H1 (cell line): Measurements from ENCODE around the gene ZFHX2. TPM values are rescaled to one million over a fixed set of nuclear protein-coding genes. Genes with fewer than 3 reads are reported as not detected.

Experiments used
- CTCF ChIA-PET: fragments of 300-600 bp; sonication (Branson Sonifier 250); formaldehyde crosslinking; loops from one replicate; lab custom pipeline; 2021; ENCODE audit not compliant: partially characterized antibody; lab: Charles Lee
- POLR2A ChIA-PET: fragments of 300-600 bp; sonication (Branson Sonifier 250); formaldehyde crosslinking; loops from one replicate; lab custom pipeline; 2021; ENCODE audit warnings: inconsistent platforms; ENCODE audit not compliant: partially characterized antibody; lab: Charles Lee
- DNase-seq, 2 experiments: peaks; one replicate each; pipeline versions ENCODE4 v3.0.0 to v3.0.0-alpha.2; 2010 to 2022; ENCODE audit warnings: low spot score in 2 of 2, low read depth in 1 of 2, mixed read lengths in 1 of 2
- FAIRE-seq: peaks from 2 replicates; lab custom pipeline; 2011; peaks lifted over from hg19 to GRCh38; lab: Jason Lieb, UNC
- H2AFZ ChIP-seq: 2 replicates; pipeline ENCODE4 v1.8.1; 2012; ENCODE audit warnings: low read length, inconsistent platforms
- H2AK5ac ChIP-seq: 2 replicates; pipeline ENCODE4 v1.6.1; 2013; ENCODE audit warnings: low read depth, low read length
- H2BK120ac ChIP-seq: replicated peaks from 2 replicates; pipeline ENCODE3; 2013; ENCODE audit warnings: low read depth, low read length, inconsistent platforms
- H2BK12ac ChIP-seq: 2 replicates; pipeline ENCODE4 v1.6.1; 2013; ENCODE audit warnings: low read depth, low read length
- H2BK15ac ChIP-seq: 2 replicates; pipeline ENCODE4 v1.6.1; 2013; ENCODE audit warnings: low read length
- H2BK20ac ChIP-seq: 2 replicates; pipeline ENCODE4 v1.6.1; 2013; ENCODE audit warnings: low read length
- H2BK5ac ChIP-seq: 2 replicates; pipeline ENCODE4 v1.6.1; 2013; ENCODE audit warnings: low read depth, low read length
- H3K14ac ChIP-seq: 2 replicates; pipeline ENCODE4 v1.6.1; 2013; ENCODE audit warnings: inconsistent platforms; ENCODE audit not compliant: insufficient read length
- H3K18ac ChIP-seq: 2 replicates; pipeline ENCODE4 v1.6.1; 2013; ENCODE audit warnings: low read length; ENCODE audit errors: extremely low read depth
- H3K23ac ChIP-seq: 2 replicates; pipeline ENCODE4 v1.6.1; 2013; ENCODE audit warnings: inconsistent platforms; ENCODE audit not compliant: insufficient read length
- H3K23me2 ChIP-seq: 2 replicates; pipeline ENCODE4 v1.6.1; 2013; ENCODE audit warnings: low read depth, low read length
- H3K27ac ChIP-seq: 2 replicates; pipeline ENCODE4 v1.6.1; 2011; ENCODE audit warnings: low read depth, low read length, inconsistent platforms
- H3K27me3 ChIP-seq, 4 experiments: replicated peaks in 1 of 4; 1 replicate in 1 of 4; 2 replicates in 3 of 4; pipeline versions ENCODE4 v1.6.1 to v1.8.1; 2011 to 2013; ENCODE audit warnings: low read length in 3 of 4, mild to moderate bottlenecking in 3 of 4, inconsistent platforms in 2 of 4, mixed read lengths in 2 of 4, moderate library complexity in 1 of 4; ENCODE audit not compliant: control insufficient read depth in 3 of 4, insufficient read depth in 3 of 4; ENCODE audit errors: extremely low read depth in 1 of 4
- H3K36me3 ChIP-seq, 4 experiments: 2 replicates each; pipeline versions ENCODE4 v1.6.1 to v1.8.1; 2011 to 2013; ENCODE audit warnings: mild to moderate bottlenecking in 4 of 4, low read length in 3 of 4, moderate library complexity in 2 of 4, control low read depth in 1 of 4, inconsistent platforms in 1 of 4; ENCODE audit not compliant: insufficient read depth in 4 of 4, control insufficient read depth in 2 of 4
- H3K4ac ChIP-seq: replicated peaks from 2 replicates; pipeline ENCODE3; 2013; ENCODE audit warnings: low read length, low read depth, mixed read lengths, inconsistent platforms; ENCODE audit not compliant: insufficient read length
- H3K4me1 ChIP-seq, 4 experiments: replicated peaks in 1 of 4; 1 replicate in 1 of 4; 2 replicates in 3 of 4; pipeline versions ENCODE4 v1.6.1 to v1.8.1; 2011 to 2013; ENCODE audit warnings: low read length in 3 of 4, inconsistent platforms in 2 of 4, mixed read lengths in 1 of 4; ENCODE audit not compliant: insufficient read depth in 4 of 4, control insufficient read depth in 3 of 4
- H3K4me2 ChIP-seq, 2 experiments: 2 replicates each; pipeline versions ENCODE4 v1.6.1 to v1.8.1; 2011 to 2013; ENCODE audit warnings: low read depth in 2 of 2, low read length in 2 of 2, control low read depth in 1 of 2, inconsistent platforms in 1 of 2, mild to moderate bottlenecking in 1 of 2; ENCODE audit not compliant: insufficient read depth in 1 of 2
- H3K4me3 ChIP-seq, 4 experiments: fragments of 200-600, 300-600 bp in 1 of 4; sonication (generic), shearing (Covaris generic), sonication (Bioruptor Twin) in 1 of 4; 2 replicates each; pipeline versions ENCODE4 v1.5.1 to v1.8.1; 2011 to 2016; ENCODE audit warnings: low read length in 4 of 4, low read depth in 3 of 4, control low read depth in 2 of 4, inconsistent platforms in 2 of 4, mild to moderate bottlenecking in 2 of 4, mixed read lengths in 1 of 4, moderate library complexity in 1 of 4; ENCODE audit not compliant: insufficient read depth in 2 of 4; ENCODE audit errors: extremely low read depth in 1 of 4
- H3K56ac ChIP-seq: replicated peaks from 2 replicates; pipeline ENCODE3; 2013; ENCODE audit warnings: low read depth, mild to moderate bottlenecking, mixed read lengths, low read length, inconsistent platforms; ENCODE audit not compliant: insufficient read length
- H3K79me1 ChIP-seq: 2 replicates; pipeline ENCODE4 v1.6.1; 2013; ENCODE audit warnings: low read depth, low read length, control low read depth
- H3K79me2 ChIP-seq, 2 experiments: 2 replicates each; pipeline versions ENCODE4 v1.6.1 to v1.8.1; 2012 to 2013; ENCODE audit warnings: low read length in 2 of 2, mild to moderate bottlenecking in 2 of 2, inconsistent platforms in 1 of 2; ENCODE audit not compliant: insufficient read depth in 2 of 2, control insufficient read depth in 1 of 2
- H3K9ac ChIP-seq, 4 experiments: replicated peaks in 1 of 4; 1 replicate in 1 of 4; 2 replicates in 3 of 4; pipeline versions ENCODE4 v1.6.1 to v1.8.1; 2011 to 2013; ENCODE audit warnings: low read depth in 3 of 4, low read length in 3 of 4, control low read depth in 2 of 4, mild to moderate bottlenecking in 2 of 4, moderate library complexity in 2 of 4, inconsistent platforms in 1 of 4; ENCODE audit errors: extremely low read depth in 1 of 4
- H3K9me3 ChIP-seq, 2 experiments: 2 replicates each; pipeline versions ENCODE4 v1.6.1 to v1.8.1; 2012 to 2013; ENCODE audit warnings: mild to moderate bottlenecking in 2 of 2, moderate library complexity in 2 of 2, control low read depth in 1 of 2, inconsistent platforms in 1 of 2, low read depth in 1 of 2, low read length in 1 of 2, mixed read lengths in 1 of 2; ENCODE audit not compliant: insufficient read depth in 2 of 2
- H4K20me1 ChIP-seq, 2 experiments: replicated peaks in 1 of 2; 2 replicates each; pipeline versions ENCODE3 to v1.8.1; 2011 to 2013; ENCODE audit warnings: inconsistent platforms in 2 of 2, low read length in 2 of 2, mild to moderate bottlenecking in 1 of 2; ENCODE audit not compliant: insufficient read depth in 2 of 2, control insufficient read depth in 1 of 2
- H4K5ac ChIP-seq: 2 replicates; pipeline ENCODE4 v1.6.1; 2013; ENCODE audit warnings: low read length, low read depth, mixed read lengths, inconsistent platforms; ENCODE audit not compliant: insufficient read length
- H4K8ac ChIP-seq: 2 replicates; pipeline ENCODE4 v1.8.0; 2013; ENCODE audit warnings: mild to moderate bottlenecking, moderate library complexity, low read length, inconsistent platforms; ENCODE audit not compliant: insufficient read depth; ENCODE audit errors: extremely low read depth
- H4K91ac ChIP-seq: replicated peaks from 2 replicates; pipeline ENCODE3; 2013; ENCODE audit warnings: low read length, mixed read lengths, inconsistent platforms; ENCODE audit not compliant: insufficient read length
- BCL11A ChIP-seq, 2 experiments: IDR thresholded peaks; one replicate each; pipeline ENCODE4 v1.6.1; 2011; ENCODE audit warnings: low read depth in 2 of 2, low read length in 2 of 2, mild to moderate bottlenecking in 2 of 2
- CHD1 ChIP-seq: IDR thresholded peaks from 2 replicates; pipeline ENCODE4 v1.6.1; 2012; ENCODE audit warnings: low read depth, low read length, improper control_type of control experiment
- HDAC2 ChIP-seq, 2 experiments: fragments of 300-600 bp in 1 of 2; sonication (generic) in 1 of 2; IDR thresholded peaks; 2 replicates each; pipeline ENCODE4 v1.6.1; 2011 to 2012; ENCODE audit warnings: low read depth in 2 of 2, low read length in 2 of 2, mild to moderate bottlenecking in 2 of 2, moderate library complexity in 2 of 2, borderline replicate concordance in 1 of 2, inconsistent platforms in 1 of 2
- SIN3A ChIP-seq, 2 experiments: IDR thresholded peaks in 1 of 2; conservative IDR thresholded peaks in 1 of 2; 2 replicates each; pipeline ENCODE4 v1.6.1; 2011 to 2012; ENCODE audit warnings: low read length in 2 of 2, improper control_type of control experiment in 1 of 2, low read depth in 1 of 2, mild to moderate bottlenecking in 1 of 2
- TAF7 ChIP-seq: optimal IDR thresholded peaks from 2 replicates; pipeline ENCODE3; 2011; ENCODE audit warnings: low read depth, mild to moderate bottlenecking, inconsistent platforms, low read length, moderate library complexity, borderline replicate concordance
- TBP ChIP-seq: IDR thresholded peaks from 2 replicates; pipeline ENCODE4 v1.6.1; 2011; ENCODE audit warnings: low read depth, low read length, improper control_type of control experiment
- TCF12 ChIP-seq: IDR thresholded peaks from 2 replicates; pipeline ENCODE4 v1.6.1; 2011; ENCODE audit warnings: low read depth, mild to moderate bottlenecking, low read length
- YY1 ChIP-seq: IDR thresholded peaks from 2 replicates; pipeline ENCODE4 v1.6.1; 2011; ENCODE audit warnings: low read depth, mild to moderate bottlenecking, low read length
- WGBS, 2 experiments: shearing (Covaris generic) in 1 of 2; methylation state at CpG; one replicate each; pipeline versions ENCODE4 v1.1.6 to v1.1.7; 2013 to 2015; ENCODE audit warnings: low lambda C conversion rate in 2 of 2, mixed read lengths in 2 of 2, inconsistent platforms in 1 of 2, low coverage in 1 of 2, missing lambda C conversion rate in 1 of 2; ENCODE audit not compliant: insufficient replicate concordance in 2 of 2, insufficient coverage in 1 of 2, insufficient read length in 1 of 2; ENCODE audit errors: extremely low coverage in 1 of 2, missing lambda C conversion rate in 1 of 2; 5-methylcytosine and 5-hydroxymethylcytosine counted together
- polyA plus RNA-seq, 7 experiments: library from polyadenylated mRNA; depleted of rRNA in 3 of 7; stranded (reverse) in 5 of 7; unstranded in 2 of 7; fragments of >200 nt in 5 of 7; fragments of 200-250 nt in 2 of 7; gene quantifications; 1 replicate in 5 of 7; 2 replicates in 1 of 7; 4 replicates in 1 of 7; pipeline versions ENCODE4 v1.2.1 to v1.2.3, GENCODE V29; 2011 to 2013; ENCODE audit warnings: missing spikeins in 2 of 7, mixed read lengths in 2 of 7
- total RNA-seq: library from RNA; stranded (reverse); fragmentation: NEBNext Ultra II Directional; extraction: Animal tissue kit (Norgen Biotek cat#: 25700); gene quantifications from 2 replicates; pipeline ENCODE4 v1.2.1, GENCODE V29; 2021
- TF ChIP-seq, protein P1 (sequence below): IDR thresholded peaks from 2 replicates; pipeline ENCODE4 v1.6.1; 2012; ENCODE audit warnings: low read length, inconsistent platforms

ZFHX2 gene
- total and polyA plus RNA-seq, 2 of the 8 experiments (the other 6 are each of a cell fraction or from before 2014, with no cell fraction given): 2.7 to 27.0 TPM

DNA sequence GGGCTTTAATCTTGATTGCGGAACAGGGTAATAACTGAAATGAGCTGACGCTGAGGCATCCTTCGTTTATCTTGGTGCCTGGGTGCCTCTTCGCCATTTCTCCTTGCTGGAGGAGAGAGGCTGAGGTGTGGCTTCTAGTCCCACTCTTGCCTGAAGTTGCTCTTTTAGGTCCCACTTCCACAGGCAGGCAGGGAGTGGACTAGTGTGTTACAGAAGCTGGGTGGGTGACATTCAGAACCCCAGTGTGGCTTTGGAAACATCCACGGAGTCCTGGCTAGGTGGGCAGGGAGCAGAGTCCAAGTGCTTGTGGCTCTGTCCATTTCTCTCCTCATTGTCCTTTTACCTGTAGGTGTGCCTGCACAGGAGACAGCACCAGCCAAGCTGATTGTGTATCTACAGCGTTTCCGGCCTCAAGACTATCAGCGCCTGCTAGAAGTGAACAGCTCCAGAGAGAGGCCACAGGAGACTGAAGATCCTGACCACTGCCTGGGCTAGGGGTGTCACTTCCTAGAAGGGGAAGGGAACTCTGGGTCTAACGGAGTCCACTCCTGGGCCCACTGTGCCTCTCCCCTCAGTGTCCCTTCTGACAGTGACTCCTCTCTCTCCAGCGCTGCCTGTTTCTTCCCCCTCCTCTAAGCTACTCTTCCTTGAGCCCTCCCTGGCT is 6.9 kb upstream of the ZFHX2 start:
- peaks cover 7% of the 10 kb centered on the region for H3K23me2 ChIP-seq
- CTCF ChIA-PET: interaction anchor here (0.6 to 70.5 kb wide), 25 partner anchors 31 to 826 kb away, joined by 3 to 2092 read pairs (median 4); partner anchors contain the start of genes MYH7, NGDN and PABPN1
- no peaks in the 10 kb centered on the region for H3K9me3 ChIP-seq
- H3K79me1 ChIP-seq: 0 out of 2 replicates have a peak, but pooled peaks cover 7% of the 10 kb centered on the region
- H2AK5ac ChIP-seq: no peak overlapping the region
- H4K8ac ChIP-seq: no peak overlapping the region; the same call in 1 of the 2 replicates
- WGBS, 2 experiments: 87% methylated on average over 9 of the region's 10 CpGs; no CpG with 5 or more reads in 1 of the 2 experiments
- no peak overlapping the region for H2BK120ac ChIP-seq
- no peak overlapping the region for H3K4me2 ChIP-seq
- H3K56ac ChIP-seq: no peak overlapping the region
- H3K36me3 ChIP-seq: peaks cover 7 to 29% (median 11%) of the 10 kb centered on the region in 4 experiments; a peak in 7 of 8 replicates
- no peak overlapping the region for H3K18ac ChIP-seq
- H2BK5ac ChIP-seq: no peak overlapping the region; the same call in 1 of the 2 replicates
- no peak overlapping the region for H2BK20ac ChIP-seq
- H3K4me1 ChIP-seq: peaks cover 0 to 14% (median 8%) of the 10 kb centered on the region in 4 experiments; a peak in 6 of 7 replicates
- H4K5ac ChIP-seq: no peak overlapping the region
- H3K9ac ChIP-seq: no peak overlapping the region
- FAIRE-seq (no peak), DNase-seq (no peak)
- H3K23ac ChIP-seq: no peak overlapping the region
- H3K27ac ChIP-seq: no peak overlapping the region; the same call in 1 of the 2 replicates
- peaks cover 0 to 19% of the 10 kb centered on the region in 2 experiments; a peak in 2 of 4 replicates for H3K79me2 ChIP-seq
- no peak overlapping the region for H3K4ac ChIP-seq
- no peak overlapping the region for H2BK15ac ChIP-seq
- H3K27me3 ChIP-seq: no peaks in the 10 kb centered on the region
- no peak overlapping the region for H3K4me3 ChIP-seq
- no peak overlapping the region for H4K91ac ChIP-seq
- H2BK12ac ChIP-seq: peak overlapping the region; percentile 14; the same call in 1 of the 2 replicates
- H4K20me1 ChIP-seq: peaks cover 0 to 7% of the 10 kb centered on the region in 2 experiments
- POLR2A ChIA-PET: interaction anchor here (0.7 to 52.7 kb wide), 4 partner anchors 9 to 80 kb away, joined by 3 to 1523 read pairs (median 492); partner anchors contain the start of genes AP1G2, NGDN and ZFHX2
- H2AFZ ChIP-seq: no peak overlapping the region
- H3K14ac ChIP-seq: no peak overlapping the region
- TF ChIP-seq BCL11A (IDR thresholded peaks at IDR 0.05; ENCODE audit: low read depth in 2 of 2, low read length in 2 of 2) (no peak), HDAC2 (IDR thresholded peaks at IDR 0.05; ENCODE audit: borderline replicate concordance in 1 of 2, low read depth in 2 of 2, low read length in 2 of 2) (no peak), SIN3A (conservative IDR thresholded peaks at IDR 0.05 in 1 of 2, IDR thresholded peaks at IDR 0.05 in 1 of 2; ENCODE audit: low read depth in 1 of 2, low read length in 2 of 2) (no peak), YY1 (no peak), TCF12 (no peak), TBP (no peak), CHD1 (no peak), TAF7 (no peak)
- TF ChIP-seq, protein P1, sequence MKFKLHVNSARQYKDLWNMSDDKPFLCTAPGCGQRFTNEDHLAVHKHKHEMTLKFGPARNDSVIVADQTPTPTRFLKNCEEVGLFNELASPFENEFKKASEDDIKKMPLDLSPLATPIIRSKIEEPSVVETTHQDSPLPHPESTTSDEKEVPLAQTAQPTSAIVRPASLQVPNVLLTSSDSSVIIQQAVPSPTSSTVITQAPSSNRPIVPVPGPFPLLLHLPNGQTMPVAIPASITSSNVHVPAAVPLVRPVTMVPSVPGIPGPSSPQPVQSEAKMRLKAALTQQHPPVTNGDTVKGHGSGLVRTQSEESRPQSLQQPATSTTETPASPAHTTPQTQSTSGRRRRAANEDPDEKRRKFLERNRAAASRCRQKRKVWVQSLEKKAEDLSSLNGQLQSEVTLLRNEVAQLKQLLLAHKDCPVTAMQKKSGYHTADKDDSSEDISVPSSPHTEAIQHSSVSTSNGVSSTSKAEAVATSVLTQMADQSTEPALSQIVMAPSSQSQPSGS: no peak
